ENCODE results near the gene NWD2. TPM values are rescaled to one million over a fixed set of nuclear protein-coding genes. Genes with fewer than 3 reads are reported as not detected.

Gene NWD2
- total and polyA plus RNA-seq, 10 of the 15 experiments (the other 5 are each of a cell fraction or from before 2014, with no cell fraction given) = not detected

- H3K36me3 ChIP-seq (ENCODE audit: control insufficient read depth in 2 of 2, insufficient read depth in 2 of 2, low read length in 1 of 2) = no peaks in the 10 kb centered on the region
- intact Hi-C loops (cut with micrococcal nuclease; ENCODE audit: unreplicated experiment) = no loop called here
- ChIA-PET RAD21 (ENCODE audit: unreplicated experiment) (no interaction called here), CTCF (no interaction called here), SMC1A (ENCODE audit: uncharacterized antibody, unreplicated experiment) (no interaction called here), POLR2A (no interaction called here)
- ATAC-seq = no peak
- H3K4me2 ChIP-seq (ENCODE audit: control insufficient read depth, insufficient read depth) = no peak overlapping the region
- H3K9me3 ChIP-seq (replicated peaks; ENCODE audit: control insufficient read depth, insufficient read depth, low read length) = no peaks in the 10 kb centered on the region
- no peaks in the 10 kb centered on the region for H3K79me2 ChIP-seq (ENCODE audit: control insufficient read depth, insufficient read depth, low read length)
- TF ChIP-seq WRNIP1 (IDR thresholded peaks at IDR 0.05; ENCODE audit: borderline replicate concordance, low read depth, low read length) = no peak
- TF ChIP-seq E2F4 (IDR thresholded peaks at IDR 0.05; ENCODE audit: low read depth, low read length) = no peak
- TF ChIP-seq MEF2B (IDR thresholded peaks at IDR 0.05; ENCODE audit: partially characterized antibody, poor library complexity, severe bottlenecking) = no peak
- TF ChIP-seq CHD4 (IDR thresholded peaks at IDR 0.05) = no peak
- no peak for TF ChIP-seq HSF1 (IDR thresholded peaks at IDR 0.05; ENCODE audit: low read depth, low read length)
- no peak for TF ChIP-seq STAT3 (IDR thresholded peaks at IDR 0.05; ENCODE audit: low read depth, low read length)
- no peak for TF ChIP-seq NR2F1 (conservative IDR thresholded peaks at IDR 0.05)
- no peak for TF ChIP-seq CREM (IDR thresholded peaks at IDR 0.05; ENCODE audit: low read depth)
- no peak for TF ChIP-seq SPI1 (IDR thresholded peaks at IDR 0.05; ENCODE audit: borderline replicate concordance, insufficient read depth, low read depth, low read length)
- no peak for TF ChIP-seq ZNF687 (IDR thresholded peaks at IDR 0.05)
- no peak for TF ChIP-seq TBL1XR1 (IDR thresholded peaks at IDR 0.05; ENCODE audit: low read depth, low read length)
- no peak for TF ChIP-seq ZBTB33 (IDR thresholded peaks at IDR 0.05)
- H3K27me3 ChIP-seq (replicated peaks in 1 of 2; ENCODE audit: control insufficient read depth in 2 of 2, insufficient read depth in 2 of 2, low read length in 1 of 2) = no peaks in the 10 kb centered on the region; a peak in 1 of 4 replicates
- no peak overlapping the region for H3K4me3 ChIP-seq
- BruUV-seq (replicated peaks) = no TSS peak
- no peaks in the 10 kb centered on the region for H3K4me1 ChIP-seq (ENCODE audit: control insufficient read depth, insufficient read depth, low read length)
- no peaks in the 10 kb centered on the region for H4K20me1 ChIP-seq (ENCODE audit: control insufficient read depth, insufficient read depth)
- in situ Hi-C loops (cut with MboI) = no loop called here
- no peak for FAIRE-seq
- H3K9ac ChIP-seq (ENCODE audit: control insufficient read depth, insufficient read depth, low read length) = no peak overlapping the region
- DNase-seq (ENCODE audit: low read depth, low spot score) = no peak
- H3K27ac ChIP-seq (ENCODE audit: control insufficient read depth, insufficient read depth) = no peak overlapping the region
- no peak overlapping the region for H2AFZ ChIP-seq (ENCODE audit: control insufficient read depth, low read depth, low read length)
- WGBS (ENCODE audit: insufficient coverage, insufficient replicate concordance, low lambda C conversion rate, missing lambda C conversion rate) = 18% methylated on average over 3 of the region's 3 CpGs
Observed at GRCh38 chr4:37467223-37467622, 222.7 kb downstream of the NWD2 start.
